HepG2 (cell line): Measurements from ENCODE around the gene LRRC43.

Source experiments
- CENPT ChIP-seq: sonication (generic); formaldehyde crosslinking; IDR thresholded peaks from 2 replicates; pipeline ENCODE4 v1.8.0; 2022; ENCODE audit warnings: low read depth, mild to moderate bottlenecking, moderate library complexity, missing genetic modification reagents
- HDAC2 ChIP-seq: sonication (generic); formaldehyde crosslinking; IDR thresholded peaks from 2 replicates; pipeline ENCODE4 v1.4.0; 2020; ENCODE audit warnings: missing genetic modification reagents
- IRF2 ChIP-seq: IDR thresholded peaks from 2 replicates; pipeline ENCODE4 v1.6.1; 2018; ENCODE audit warnings: missing genetic modification reagents, missing compliant biosample characterization
- JUND ChIP-seq: sonication (generic); formaldehyde crosslinking; IDR thresholded peaks from 2 replicates; pipeline ENCODE4 v1.8.0; 2022; ENCODE audit warnings: mild to moderate bottlenecking, missing genetic modification reagents
- POLR2AphosphoS2 ChIP-seq: IDR thresholded peaks from 2 replicates; pipeline ENCODE4 v1.6.1; 2011; ENCODE audit warnings: low read depth, low read length, improper control_type of control experiment
- PRPF4 ChIP-seq: fragments of 200-400 bp; formaldehyde crosslinking; IDR thresholded peaks from 2 replicates; pipeline ENCODE4 v1.6.1; 2016; ENCODE audit warnings: low read length, low read depth; ENCODE audit not compliant: poor library complexity, severe bottlenecking
- YY1 ChIP-seq: IDR thresholded peaks from 2 replicates; pipeline ENCODE4 v1.6.1; 2011; ENCODE audit warnings: low read length, low read depth, moderate library complexity, mild to moderate bottlenecking; ENCODE audit not compliant: insufficient read depth, insufficient replicate concordance

- no peak for TF ChIP-seq CENPT (CRISPR knock-in tag)
- no peak for TF ChIP-seq IRF2 (CRISPR knock-in tag)
- no peak for TF ChIP-seq YY1
- no peak for TF ChIP-seq POLR2AphosphoS2
- TF ChIP-seq JUND = no peak
- no peak for TF ChIP-seq PRPF4
- TF ChIP-seq HDAC2 (CRISPR knock-in tag) = no peak
Observed at GRCh38 chr12:122167356-122167925, 15.5 kb upstream of the LRRC43 start.
